Neural cell (in vitro differentiated cells): Measurements from ENCODE around the gene TLCD3A. TPM values are rescaled to one million over a fixed set of nuclear protein-coding genes. Genes with fewer than 3 reads are reported as not detected.

Experiments
- H2AFZ ChIP-seq: fragments of 200-600, 300-800 bp; sonication (generic), shearing (Covaris generic); 2 replicates; pipeline ENCODE4 v1.6.0; 2014; ENCODE audit warnings: low read depth, mild to moderate bottlenecking, antibody characterized with exemption, low read length, moderate library complexity
- H3F3A ChIP-seq: fragments of 200-600 bp; shearing (Covaris generic); 2 replicates; pipeline ENCODE4 v1.6.1; 2016; ENCODE audit warnings: mild to moderate bottlenecking, moderate library complexity, mixed read lengths, antibody characterized with exemption, low read length; ENCODE audit not compliant: insufficient read depth, poor library complexity, severe bottlenecking
- H3K27ac ChIP-seq: fragments of 200-600, 300-800 bp; sonication (generic), shearing (Covaris generic); 2 replicates; pipeline ENCODE4 v1.5.1; 2014; ENCODE audit warnings: mild to moderate bottlenecking, low read length, moderate library complexity
- H3K27me3 ChIP-seq: fragments of 300-800, 200-600 bp; sonication (generic), shearing (Covaris generic); 2 replicates; pipeline ENCODE4 v1.6.0; 2014; ENCODE audit warnings: mild to moderate bottlenecking, low read depth, low read length, moderate library complexity; ENCODE audit not compliant: insufficient read depth
- H3K36me3 ChIP-seq: fragments of 300-800, 200-600 bp; sonication (generic), shearing (Covaris generic); 2 replicates; pipeline ENCODE4 v1.5.1; 2014; ENCODE audit warnings: mild to moderate bottlenecking, antibody characterized with exemption, low read length, moderate library complexity; ENCODE audit not compliant: insufficient read depth
- H3K4me2 ChIP-seq: fragments of 300-800, 200-600 bp; sonication (generic), shearing (Covaris generic); 2 replicates; pipeline ENCODE4 v1.6.0; 2014; ENCODE audit warnings: mild to moderate bottlenecking, low read length
- H3K4me3 ChIP-seq: fragments of 300-800, 200-600 bp; sonication (generic), shearing (Covaris generic); 2 replicates; pipeline ENCODE4 v1.5.1; 2014; ENCODE audit warnings: mild to moderate bottlenecking, low read length, moderate library complexity
- H3K79me2 ChIP-seq: fragments of 200-600 bp; shearing (Covaris generic); replicated peaks from 2 replicates; pipeline ENCODE4 v1.6.0; 2014; ENCODE audit warnings: mild to moderate bottlenecking, low read length, moderate library complexity; ENCODE audit not compliant: insufficient read depth
- H3K9ac ChIP-seq: fragments of 300-800, 200-600 bp; sonication (generic), shearing (Covaris generic); 2 replicates; pipeline ENCODE4 v1.6.1; 2016; ENCODE audit warnings: mild to moderate bottlenecking, low read length, mixed read lengths
- H3K9me2 ChIP-seq: fragments of 200-600 bp; shearing (Covaris generic); 2 replicates; pipeline ENCODE4 v1.6.1; 2016; ENCODE audit warnings: mild to moderate bottlenecking, low read length, mixed read lengths; ENCODE audit not compliant: insufficient read depth
- H3K9me3 ChIP-seq: fragments of 200-600, 300-800 bp; sonication (generic), shearing (Covaris generic); 2 replicates; pipeline ENCODE4 v1.6.1; 2016; ENCODE audit warnings: mild to moderate bottlenecking, mixed run types, low read length, moderate library complexity, mixed read lengths
- H4K20me1 ChIP-seq: fragments of 200-600 bp; shearing (Covaris generic); 2 replicates; pipeline ENCODE4 v1.6.1; 2016; ENCODE audit warnings: mild to moderate bottlenecking, mixed run types; ENCODE audit not compliant: insufficient read depth
- CTCF ChIP-seq: fragments of 450-650 bp; IDR thresholded peaks from 2 replicates; pipeline ENCODE4 v1.5.1; 2014; ENCODE audit warnings: antibody characterized with exemption, mild to moderate bottlenecking, moderate library complexity; ENCODE audit not compliant: poor library complexity, severe bottlenecking
- EP300 ChIP-seq: fragments of 450-650 bp; conservative IDR thresholded peaks from 2 replicates; pipeline ENCODE4 v1.6.1; 2014; ENCODE audit warnings: antibody characterized with exemption, mild to moderate bottlenecking, moderate library complexity; ENCODE audit not compliant: poor library complexity, severe bottlenecking
- EZH2 ChIP-seq: fragments of 200-600, 300-800 bp; shearing (Covaris generic), sonication (generic); IDR thresholded peaks from 2 replicates; pipeline ENCODE4 v1.6.1; 2014; ENCODE audit warnings: antibody characterized with exemption, low read length, borderline replicate concordance, mild to moderate bottlenecking; ENCODE audit not compliant: insufficient read depth, poor library complexity, severe bottlenecking
- MXI1 ChIP-seq: fragments of 450-650 bp; conservative IDR thresholded peaks from 2 replicates; pipeline ENCODE4 v1.6.1; 2014; ENCODE audit warnings: antibody characterized with exemption, mild to moderate bottlenecking; ENCODE audit not compliant: poor library complexity, severe bottlenecking
- POLR2AphosphoS5 ChIP-seq: IDR thresholded peaks from 2 replicates; pipeline ENCODE4 v1.6.1; 2012
- RAD21 ChIP-seq: fragments of 450-650 bp; conservative IDR thresholded peaks from 2 replicates; pipeline ENCODE4 v1.6.1; 2014; ENCODE audit warnings: antibody characterized with exemption, mild to moderate bottlenecking, moderate library complexity
- REST ChIP-seq: IDR thresholded peaks from 2 replicates; pipeline ENCODE4 v1.6.1; 2012; ENCODE audit warnings: borderline replicate concordance
- SMC3 ChIP-seq: fragments of 450-650 bp; conservative IDR thresholded peaks from 2 replicates; pipeline ENCODE4 v1.6.1; 2014; ENCODE audit warnings: antibody characterized with exemption, mild to moderate bottlenecking, moderate library complexity; ENCODE audit not compliant: poor library complexity
- TAF1 ChIP-seq: IDR thresholded peaks from 2 replicates; pipeline ENCODE4 v1.6.1; 2012; ENCODE audit warnings: low read depth
- polyA plus RNA-seq: library from polyadenylated mRNA; depleted of rRNA; stranded (reverse); fragments of >200 nt; gene quantifications from 2 replicates; pipeline ENCODE4 v1.2.3, GENCODE V29; 2014

Gene TLCD3A
- polyA plus RNA-seq, 1 donor from 2014 or later = 17.0 TPM

DNA sequence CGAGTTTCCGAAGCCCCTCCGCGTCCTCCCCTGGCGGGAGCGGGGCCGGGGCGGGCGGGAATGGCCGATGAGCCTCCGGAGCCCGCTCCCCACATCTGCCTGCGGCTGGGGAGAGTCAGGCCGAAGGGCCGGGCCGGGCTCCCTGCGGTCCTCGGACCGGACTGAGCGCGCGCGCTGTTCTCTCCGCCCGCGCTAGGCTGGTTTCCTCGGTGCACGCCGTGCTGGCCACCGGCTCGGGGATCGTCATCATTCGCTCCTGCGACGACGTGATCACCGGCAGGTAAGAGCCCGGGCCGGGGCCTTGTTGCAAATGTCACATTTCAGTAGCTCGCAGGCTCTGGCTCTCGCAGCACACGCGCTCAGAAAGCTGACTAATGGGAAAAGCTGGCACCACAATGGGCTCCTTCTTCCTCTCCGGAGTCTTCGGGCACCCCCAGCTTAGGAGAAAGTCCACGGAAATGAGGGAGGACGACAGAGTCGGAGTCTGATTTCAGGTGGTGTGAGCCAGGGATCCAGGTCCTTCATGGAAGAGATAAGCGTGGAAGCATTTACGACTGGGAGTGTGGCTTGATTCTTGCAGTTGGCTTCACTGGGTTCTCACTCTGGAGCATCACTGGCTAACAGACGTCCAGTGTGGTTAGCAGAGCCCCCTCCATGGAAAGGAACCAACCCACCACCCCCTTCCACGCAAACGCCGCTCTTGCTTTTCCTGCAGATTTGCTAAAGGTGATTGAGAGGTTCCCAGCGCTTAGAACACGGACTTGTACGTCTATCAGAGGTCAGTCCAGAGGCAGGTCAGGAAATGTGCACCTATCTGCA is 715 bp downstream of the TLCD3A start:
- peaks cover 3% of the 10 kb centered on the region for H3K36me3 ChIP-seq
- no peaks in the 10 kb centered on the region for H3K9me2 ChIP-seq
- H2AFZ ChIP-seq = peak overlapping the region; percentile 4
- TF ChIP-seq MXI1 (peak; percentile 73), RAD21 (no peak)
- peaks cover 3% of the 10 kb centered on the region for H3F3A ChIP-seq
- H3K27me3 ChIP-seq = no peaks in the 10 kb centered on the region
- H3K9me3 ChIP-seq = no peaks in the 10 kb centered on the region
- peak overlapping the region; percentile 79 for H3K9ac ChIP-seq
- peak overlapping the region; percentile 78 for H3K4me2 ChIP-seq
- no peaks in the 10 kb centered on the region for H4K20me1 ChIP-seq
- peaks cover 19% of the 10 kb centered on the region for H3K79me2 ChIP-seq
- peak overlapping the region; percentile 86 for H3K4me3 ChIP-seq
- H3K27ac ChIP-seq = peak overlapping the region; percentile 58

DNA sequence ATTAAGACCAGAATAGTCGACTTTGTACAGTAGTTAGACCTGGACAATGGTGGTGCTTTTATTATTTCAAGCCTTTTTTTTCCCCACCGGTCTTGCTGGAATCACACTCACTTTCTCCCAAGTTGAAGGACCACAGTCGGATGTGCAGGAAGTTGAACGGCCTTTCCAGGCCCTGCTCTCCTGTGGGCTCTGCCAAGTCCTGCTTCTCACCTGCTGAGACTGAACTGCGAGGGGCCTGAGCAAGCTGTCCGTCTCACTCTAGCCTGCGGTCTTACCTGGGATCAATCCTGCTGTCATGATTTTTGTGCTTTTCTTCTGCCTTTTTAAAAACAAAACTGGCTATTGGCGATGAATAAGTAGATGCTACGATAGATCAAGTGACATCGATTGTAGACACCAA is 1.3 kb downstream of the TLCD3A start:
- peaks cover 3% of the 10 kb centered on the region for H3K36me3 ChIP-seq
- H3K4me2 ChIP-seq = peak overlapping the region; percentile 78
- no peak overlapping the region for H2AFZ ChIP-seq
- H3F3A ChIP-seq = peaks cover 3% of the 10 kb centered on the region
- H4K20me1 ChIP-seq = no peaks in the 10 kb centered on the region
- no peaks in the 10 kb centered on the region for H3K9me3 ChIP-seq
- H3K27me3 ChIP-seq = no peaks in the 10 kb centered on the region
- TF ChIP-seq RAD21 (no peak), CTCF (no peak), MXI1 (no peak), TAF1 (no peak), REST (no peak), EZH2 (no peak), EP300 (no peak), POLR2AphosphoS5 (no peak), SMC3 (no peak)
- no peaks in the 10 kb centered on the region for H3K9me2 ChIP-seq
- peaks cover 19% of the 10 kb centered on the region for H3K79me2 ChIP-seq
- peak overlapping the region; percentile 79 for H3K9ac ChIP-seq
- H3K4me3 ChIP-seq = peak overlapping the region; percentile 86
- H3K27ac ChIP-seq = peak overlapping the region; percentile 58
